K562 (cell line): ENCODE results near the gene ERCC2. TPM values are rescaled to one million over a fixed set of nuclear protein-coding genes. Genes with fewer than 3 reads are reported as not detected.

Source experiments
- ATAC-seq: fragments of 200-7000 bp; cut with Tn5 transposase; 3 replicates; pipeline ENCODE4 v1.9.1; 2020; ENCODE audit warnings: moderate library complexity
- BruUV-seq: library from RNA; stranded (reverse); fragments of 400-500 nt; replicated peaks from 2 replicates; lab custom pipeline; 2021; lab: Mats Ljungman, UMichigan
- CTCF ChIA-PET: fragments of 300-600 bp; formaldehyde crosslinking; extraction: SDS; loops from one replicate; lab custom pipeline; 2021; ENCODE audit warnings: low intra/inter-chr PET ratio; lab: Yijun Ruan, JAX
- POLR2A ChIA-PET: fragments of 300-600, 350-650 bp; sonication (Branson Sonifier 250); formaldehyde crosslinking; extraction: SDS; loops from one replicate; lab custom pipeline; 2021; ENCODE audit warnings: antibody characterized with exemption, inconsistent platforms; lab: Yijun Ruan, JAX
- DNase-seq, 4 experiments: peaks; one replicate each; pipeline versions ENCODE4 v3.0.0 to v3.0.0-alpha.2; 2011 to 2018; ENCODE audit warnings: low spot score in 3 of 4, mixed read lengths in 3 of 4; ENCODE audit errors: extremely low read depth in 1 of 4
- FAIRE-seq: peaks from 2 replicates; lab custom pipeline; 2011; peaks lifted over from hg19 to GRCh38; lab: Jason Lieb, UNC
- H2AFZ ChIP-seq: 2 replicates; pipeline ENCODE4 v1.6.0; 2011; ENCODE audit warnings: low read depth, low read length, control low read depth, inconsistent platforms
- H3K27ac ChIP-seq: fragments of 200-600 bp; 3 replicates; pipeline ENCODE4 v1.8.0; 2011; ENCODE audit warnings: low read depth, mild to moderate bottlenecking, control low read depth, inconsistent platforms, low read length, moderate library complexity, mixed read lengths; ENCODE audit errors: extremely low read depth
- H3K27me3 ChIP-seq, 2 experiments: fragments of 300-600 bp in 1 of 2; 2 replicates in 1 of 2; 3 replicates in 1 of 2; pipeline versions ENCODE4 v1.6.0 to v1.8.0; 2011; ENCODE audit warnings: inconsistent platforms in 2 of 2, low read length in 2 of 2, mild to moderate bottlenecking in 1 of 2, mixed read lengths in 1 of 2, moderate library complexity in 1 of 2; ENCODE audit not compliant: control insufficient read depth in 2 of 2, insufficient read depth in 2 of 2
- H3K36me3 ChIP-seq: fragments of 300-600 bp; 3 replicates; pipeline ENCODE4 v1.8.0; 2011; ENCODE audit warnings: mild to moderate bottlenecking, low read length, inconsistent platforms; ENCODE audit not compliant: control insufficient read depth, insufficient read depth
- H3K4me1 ChIP-seq, 2 experiments: fragments of 200-600 bp in 1 of 2; replicated peaks in 1 of 2; 2 replicates in 1 of 2; 3 replicates in 1 of 2; pipeline versions ENCODE4 v1.5.1 to v1.8.0; 2011; ENCODE audit warnings: inconsistent platforms in 2 of 2, low read length in 2 of 2, mild to moderate bottlenecking in 1 of 2, mixed read lengths in 1 of 2, moderate library complexity in 1 of 2; ENCODE audit not compliant: control insufficient read depth in 2 of 2, insufficient read depth in 2 of 2
- H3K4me2 ChIP-seq: 2 replicates; pipeline ENCODE4 v1.6.1; 2011; ENCODE audit warnings: low read length, control low read depth, inconsistent platforms, mixed read lengths; ENCODE audit not compliant: insufficient read depth
- H3K4me3 ChIP-seq: fragments of 200-600 bp; sonication (generic), shearing (Covaris generic); 2 replicates; pipeline ENCODE4 v1.5.1; 2016; ENCODE audit warnings: control low read depth, inconsistent platforms
- H3K79me2 ChIP-seq: fragments of 200-600 bp; 3 replicates; pipeline ENCODE4 v1.8.0; 2011; ENCODE audit warnings: low read length, inconsistent platforms; ENCODE audit not compliant: control insufficient read depth, insufficient read depth
- H3K9ac ChIP-seq, 2 experiments: 2 replicates each; pipeline versions ENCODE4 v1.6.0 to v1.6.1; 2011; ENCODE audit warnings: low read depth in 2 of 2, low read length in 2 of 2, control low read depth in 1 of 2, inconsistent platforms in 1 of 2, mild to moderate bottlenecking in 1 of 2, mixed read lengths in 1 of 2; ENCODE audit not compliant: insufficient read depth in 1 of 2
- H3K9me1 ChIP-seq: one replicate; pipeline ENCODE4 v1.6.0; 2011; ENCODE audit warnings: inconsistent platforms, mild to moderate bottlenecking, low read length, moderate library complexity; ENCODE audit not compliant: control insufficient read depth, insufficient read depth
- H3K9me3 ChIP-seq: replicated peaks from 2 replicates; pipeline ENCODE4 v1.5.1; 2011; ENCODE audit warnings: low read depth, low read length, inconsistent platforms; ENCODE audit not compliant: control insufficient read depth, insufficient read depth
- H4K20me1 ChIP-seq: replicated peaks from 2 replicates; pipeline ENCODE4 v1.6.1; 2011; ENCODE audit warnings: low read length, inconsistent platforms, mixed read lengths; ENCODE audit not compliant: control insufficient read depth, insufficient read depth
- BCOR ChIP-seq: fragments of 450-650 bp; IDR thresholded peaks from 2 replicates; pipeline ENCODE4 v1.6.1; 2016
- CREB1 ChIP-seq, 2 experiments: sonication (generic) in 1 of 2; formaldehyde crosslinking in 1 of 2; IDR thresholded peaks; 2 replicates each; pipeline versions ENCODE4 v1.6.1 to v1.8.0; 2012 to 2022; ENCODE audit warnings: inconsistent platforms in 1 of 2, mild to moderate bottlenecking in 1 of 2, missing genetic modification reagents in 1 of 2, moderate library complexity in 1 of 2
- ESRRA ChIP-seq: fragments of 450-650 bp; IDR thresholded peaks from 2 replicates; pipeline ENCODE4 v1.6.1; 2014; ENCODE audit warnings: low read depth, mild to moderate bottlenecking, moderate library complexity, borderline replicate concordance
- FUS ChIP-seq: fragments of 200-400 bp; formaldehyde crosslinking; optimal IDR thresholded peaks from 2 replicates; pipeline ENCODE3; 2017; ENCODE audit warnings: low read depth, low read length
- GABPB1 ChIP-seq: sonication (generic); formaldehyde crosslinking; IDR thresholded peaks from 2 replicates; pipeline ENCODE4 v1.8.0; 2022; ENCODE audit warnings: mild to moderate bottlenecking, missing genetic modification reagents
- MAFG ChIP-seq: fragments of 450-650 bp; conservative IDR thresholded peaks from 2 replicates; pipeline ENCODE4 v1.6.1; 2016; ENCODE audit warnings: missing genetic modification characterization, missing compliant biosample characterization
- MYBL2 ChIP-seq, 2 experiments: fragments of 450-650 bp in 1 of 2; sonication (generic) in 1 of 2; formaldehyde crosslinking in 1 of 2; IDR thresholded peaks; 2 replicates each; pipeline versions ENCODE4 v1.6.1 to v1.8.1; 2017 to 2022; ENCODE audit warnings: borderline replicate concordance in 1 of 2, inconsistent platforms in 1 of 2, low read depth in 1 of 2, mild to moderate bottlenecking in 1 of 2, missing genetic modification reagents in 1 of 2, moderate library complexity in 1 of 2
- NR3C1 ChIP-seq: sonication (generic); formaldehyde crosslinking; IDR thresholded peaks from 2 replicates; pipeline ENCODE4 v1.8.1; 2022; ENCODE audit warnings: missing genetic modification reagents
- OTX1 ChIP-seq: fragments of 450-650 bp; formaldehyde crosslinking; IDR thresholded peaks from 2 replicates; pipeline ENCODE4 v1.4.0; 2022; ENCODE audit warnings: mild to moderate bottlenecking
- PCBP2 ChIP-seq: fragments of 200-400 bp; formaldehyde crosslinking; IDR thresholded peaks from 2 replicates; pipeline ENCODE4 v1.6.1; 2018; ENCODE audit warnings: low read length, low read depth, mild to moderate bottlenecking, moderate library complexity; ENCODE audit not compliant: poor library complexity, severe bottlenecking
- PTBP1 ChIP-seq: fragments of 200-400 bp; formaldehyde crosslinking; IDR thresholded peaks from 2 replicates; pipeline ENCODE4 v1.6.1; 2017; ENCODE audit warnings: low read depth, low read length
- RB1 ChIP-seq: fragments of 450-650 bp; IDR thresholded peaks from 2 replicates; pipeline ENCODE4 v1.6.1; 2017; ENCODE audit warnings: low read depth, mild to moderate bottlenecking
- SIX5 ChIP-seq, 2 experiments: IDR thresholded peaks; 2 replicates each; pipeline ENCODE4 v1.6.1; 2011; ENCODE audit warnings: low read length in 2 of 2, borderline replicate concordance in 1 of 2, low read depth in 1 of 2, mild to moderate bottlenecking in 1 of 2, moderate library complexity in 1 of 2; ENCODE audit not compliant: insufficient read depth in 1 of 2
- ZNF347 ChIP-seq: fragments of 450-650 bp; formaldehyde crosslinking; IDR thresholded peaks from 2 replicates; pipeline ENCODE4 v1.4.0; 2020; ENCODE audit warnings: low read depth, mild to moderate bottlenecking, moderate library complexity
- ZNF444 ChIP-seq: fragments of 250-450 bp; sonication (Bioruptor Pico); IDR thresholded peaks from 2 replicates; pipeline ENCODE4 v1.4.0; 2020; ENCODE audit warnings: mild to moderate bottlenecking, moderate library complexity
- WGBS: fragments of 100-300 bp; shearing (Covaris generic); methylation state at CpG from one replicate; pipeline ENCODE4 v1.1.6; 2016; ENCODE audit warnings: low coverage, mixed read lengths; ENCODE audit not compliant: insufficient coverage; ENCODE audit errors: missing lambda C conversion rate; 5-methylcytosine and 5-hydroxymethylcytosine counted together
- in situ Hi-C: fragments of 300-500 bp; cut with MboI; formaldehyde crosslinking; loops from 4 replicates; pipeline ENCODE4 v1.15.0; 2018; ENCODE audit warnings: inconsistent platforms, mixed read lengths
- intact Hi-C: fragments of 100-400 bp; cut with micrococcal nuclease; formaldehyde crosslinking; loops from 2 replicates; pipeline ENCODE4 v1.14.2; 2022
- polyA plus RNA-seq, 8 experiments: library from polyadenylated mRNA; depleted of rRNA in 4 of 8; stranded (reverse) in 5 of 8; unstranded in 3 of 8; fragments of >200 nt; fragmentation: Nextera tagmentation in 2 of 8; fragmentation: Illumina TruSeq in 1 of 8; extraction: Ambion mirVana in 2 of 8; extraction: Trizol in 1 of 8; gene quantifications; 2 replicates each; pipeline versions ENCODE4 v1.2.1 to v1.2.3, GENCODE V29; 2011 to 2014; ENCODE audit warnings: inconsistent platforms in 1 of 8, missing spikeins in 1 of 8
- total RNA-seq, 7 experiments: library from RNA; depleted of rRNA in 6 of 7; stranded (reverse); fragments of >200 nt in 6 of 7; fragmentation: Illumina TruSeq in 2 of 7; extraction: Trizol in 2 of 7; gene quantifications; 2 replicates each; pipeline versions ENCODE4 v1.2.1 to v1.2.3, GENCODE V29; 2011 to 2021; ENCODE audit warnings: low replicate concordance in 1 of 7
- TF ChIP-seq, protein P1 (sequence below): sonication (generic); formaldehyde crosslinking; IDR thresholded peaks from 2 replicates; pipeline ENCODE4 v1.8.0; 2023; ENCODE audit warnings: mild to moderate bottlenecking, missing genetic modification reagents
- TF ChIP-seq, protein P2 (sequence below): sonication (generic); formaldehyde crosslinking; IDR thresholded peaks from 2 replicates; pipeline ENCODE4 v1.8.1; 2023; ENCODE audit warnings: mild to moderate bottlenecking, missing genetic modification reagents

Gene ERCC2
- total and polyA plus RNA-seq, 9 of the 15 experiments (the other 6 are each of a cell fraction or from before 2014, with no cell fraction given), result 2.2 to 55.9 (median 23.4) TPM

DNA sequence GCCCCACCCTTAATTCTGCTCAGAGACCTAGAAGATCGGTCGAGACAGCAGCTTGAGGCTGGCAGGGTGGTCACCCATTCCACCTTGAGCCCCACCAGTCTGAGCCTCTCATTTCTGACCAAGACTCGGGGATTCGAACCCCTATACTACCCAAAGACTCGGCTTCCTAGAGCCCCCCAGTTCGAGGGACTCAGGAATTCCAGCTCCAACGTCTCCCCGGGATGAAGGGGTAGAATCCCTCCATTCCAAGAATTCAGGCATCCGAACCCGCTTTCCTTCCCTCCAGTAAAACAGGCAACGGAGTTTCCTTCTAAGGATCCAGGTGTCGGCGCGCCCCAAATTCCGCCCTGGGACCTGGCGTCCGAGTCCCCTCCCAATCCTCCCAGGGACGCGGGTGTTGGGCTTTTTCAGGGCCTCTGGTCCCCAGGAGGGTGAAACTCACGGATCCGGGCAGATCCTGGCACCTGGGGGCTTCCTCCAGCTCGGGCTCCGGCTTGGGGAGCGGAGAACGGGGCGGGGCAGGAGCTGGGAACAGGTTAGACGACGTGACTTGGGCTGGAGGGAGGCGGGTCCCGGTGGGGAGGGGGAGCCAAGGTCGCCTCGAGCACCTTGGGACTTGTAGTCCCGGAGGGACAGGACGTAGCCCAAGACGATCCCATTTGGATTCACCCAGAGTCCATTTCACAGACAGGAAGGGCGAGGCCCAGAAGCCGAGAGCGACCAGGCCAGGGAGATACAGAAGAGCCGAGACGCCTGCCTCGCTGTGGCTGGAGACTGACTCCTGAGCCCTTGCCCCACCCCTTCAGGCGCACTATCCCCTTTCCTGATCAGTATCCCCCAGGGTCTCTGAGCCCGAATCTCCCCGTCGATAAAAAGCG is 34.4 kb upstream of the ERCC2 start, which contains the start of gene PPP1R13L:
Gene PPP1R13L, minus strand, starts transcription at position 513 of the 878 bp plus-strand sequence. CDS start 6,751 bp downstream, outside the sequence.
- no peaks in the 10 kb centered on the region for H3K9me3 ChIP-seq
- DNase-seq (peak; percentile 76 to 92 (median 82)), FAIRE-seq (no peak), ATAC-seq (peak; percentile 73)
- H3K79me2 ChIP-seq, result peaks cover 47% of the 10 kb centered on the region
- H3K36me3 ChIP-seq, result peaks cover 17% of the 10 kb centered on the region; the same call in 2 of the 3 replicates
- peak within 1 kb of the TSS; percentile 96 to 97 for H3K9ac ChIP-seq
- H3K9me1 ChIP-seq, result no peaks in the 10 kb centered on the region
- no peaks in the 10 kb centered on the region for H4K20me1 ChIP-seq
- no TSS peak for BruUV-seq
- peaks cover 22 to 64% of the 10 kb centered on the region in 2 experiments; a peak in 4 of 5 replicates for H3K4me1 ChIP-seq
- peak within 1 kb of the TSS; percentile 78 for H3K4me3 ChIP-seq
- peak within 1 kb of the TSS; percentile 91 for H3K4me2 ChIP-seq
- intact Hi-C loops (loop anchor here (2.0 kb wide), 2 partner anchors 20 to 34 kb away; partner anchors contain the start of gene ERCC2), in situ Hi-C loops (no loop called here)
- no peaks in the 10 kb centered on the region for H3K27me3 ChIP-seq
- POLR2A ChIA-PET, result interaction anchor here (0.6 to 3.6 kb wide), 8 partner anchors 11 to 425 kb away, joined by 3 to 14 read pairs (median 3); partner anchors contain the start of gene FOSB
- 3% methylated on average over 45 of the region's 46 CpGs for WGBS
- peak within 1 kb of the TSS; percentile 98 for H3K27ac ChIP-seq
- CTCF ChIA-PET, result interaction anchor here (0.5 to 4.0 kb wide), 2 partner anchors 28 to 74 kb away, joined by 3 to 16 read pairs; no protein-coding TSS in a partner anchor
- H2AFZ ChIP-seq, result peak within 1 kb of the TSS; percentile 99
- TF ChIP-seq, protein P1, sequence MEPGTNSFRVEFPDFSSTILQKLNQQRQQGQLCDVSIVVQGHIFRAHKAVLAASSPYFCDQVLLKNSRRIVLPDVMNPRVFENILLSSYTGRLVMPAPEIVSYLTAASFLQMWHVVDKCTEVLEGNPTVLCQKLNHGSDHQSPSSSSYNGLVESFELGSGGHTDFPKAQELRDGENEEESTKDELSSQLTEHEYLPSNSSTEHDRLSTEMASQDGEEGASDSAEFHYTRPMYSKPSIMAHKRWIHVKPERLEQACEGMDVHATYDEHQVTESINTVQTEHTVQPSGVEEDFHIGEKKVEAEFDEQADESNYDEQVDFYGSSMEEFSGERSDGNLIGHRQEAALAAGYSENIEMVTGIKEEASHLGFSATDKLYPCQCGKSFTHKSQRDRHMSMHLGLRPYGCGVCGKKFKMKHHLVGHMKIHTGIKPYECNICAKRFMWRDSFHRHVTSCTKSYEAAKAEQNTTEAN (CRISPR knock-in tag), result 0 out of 2 replicates have a peak, but pooled peaks have one; percentile 72
- peak; percentile 98 for TF ChIP-seq BCOR
- TF ChIP-seq OTX1 (CRISPR knock-in tag), result no peak
- TF ChIP-seq ESRRA, result peak; percentile 88
- 0 out of 2 replicates have a peak, but pooled peaks have one; percentile 29 for TF ChIP-seq RB1
- TF ChIP-seq, protein P2, sequence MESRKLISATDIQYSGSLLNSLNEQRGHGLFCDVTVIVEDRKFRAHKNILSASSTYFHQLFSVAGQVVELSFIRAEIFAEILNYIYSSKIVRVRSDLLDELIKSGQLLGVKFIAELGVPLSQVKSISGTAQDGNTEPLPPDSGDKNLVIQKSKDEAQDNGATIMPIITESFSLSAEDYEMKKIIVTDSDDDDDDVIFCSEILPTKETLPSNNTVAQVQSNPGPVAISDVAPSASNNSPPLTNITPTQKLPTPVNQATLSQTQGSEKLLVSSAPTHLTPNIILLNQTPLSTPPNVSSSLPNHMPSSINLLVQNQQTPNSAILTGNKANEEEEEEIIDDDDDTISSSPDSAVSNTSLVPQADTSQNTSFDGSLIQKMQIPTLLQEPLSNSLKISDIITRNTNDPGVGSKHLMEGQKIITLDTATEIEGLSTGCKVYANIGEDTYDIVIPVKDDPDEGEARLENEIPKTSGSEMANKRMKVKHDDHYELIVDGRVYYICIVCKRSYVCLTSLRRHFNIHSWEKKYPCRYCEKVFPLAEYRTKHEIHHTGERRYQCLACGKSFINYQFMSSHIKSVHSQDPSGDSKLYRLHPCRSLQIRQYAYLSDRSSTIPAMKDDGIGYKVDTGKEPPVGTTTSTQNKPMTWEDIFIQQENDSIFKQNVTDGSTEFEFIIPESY (CRISPR knock-in tag), result 0 out of 2 replicates have a peak, but pooled peaks have one; percentile 42
- TF ChIP-seq PTBP1, result peak; percentile 76; the same call in 1 of the 2 replicates
- no peak for TF ChIP-seq NR3C1 (CRISPR knock-in tag)
- TF ChIP-seq FUS, result no peak
- peak; percentile 45; the same call in 1 of the 2 replicates for TF ChIP-seq GABPB1 (CRISPR knock-in tag)
- peak; percentile 47; the same call in 1 of the 2 replicates for TF ChIP-seq MYBL2 (IDR thresholded peaks at IDR 0.05; ENCODE audit: low read depth)
- no peak for TF ChIP-seq MYBL2 (CRISPR knock-in tag; IDR thresholded peaks at IDR 0.05; ENCODE audit: borderline replicate concordance)
- TF ChIP-seq ZNF347, result no peak
- no peak; the same call in 1 of the 2 replicates for TF ChIP-seq CREB1 (IDR thresholded peaks at IDR 0.05)
- peak; percentile 51; the same call in 1 of the 2 replicates for TF ChIP-seq CREB1 (CRISPR knock-in tag; IDR thresholded peaks at IDR 0.05)
- peak; percentile 29 to 46; a peak in 2 of 4 replicates for TF ChIP-seq SIX5 (IDR thresholded peaks at IDR 0.05; ENCODE audit: borderline replicate concordance in 1 of 2, insufficient read depth in 1 of 2, low read depth in 1 of 2, low read length in 2 of 2)
- TF ChIP-seq PCBP2, result no peak
- no peak for TF ChIP-seq MAFG (tag)
- no peak for TF ChIP-seq ZNF444 (CRISPR knock-in tag)
